IMR-90 (cell line): ENCODE results near the gene ZFX. TPM values are rescaled to one million over a fixed set of nuclear protein-coding genes. Genes with fewer than 3 reads are reported as not detected.

Experiments used
- ATAC-seq: fragments of 200-7000 bp; cut with Tn5 transposase; 2 replicates; pipeline ENCODE4 v1.9.1; 2020; ENCODE audit warnings: low read depth, mild to moderate bottlenecking, moderate library complexity
- BruUV-seq: library from RNA; stranded (reverse); fragments of 400-500 nt; replicated peaks from 2 replicates; lab custom pipeline; 2021; lab: Mats Ljungman, UMichigan
- CTCF ChIA-PET: fragments of 300-600 bp; formaldehyde crosslinking; extraction: SDS; loops from one replicate; lab custom pipeline; 2021; ENCODE audit warnings: antibody characterized with exemption; lab: Yijun Ruan, JAX
- POLR2A ChIA-PET: fragments of 300-600 bp; sonication (Branson Sonifier 250); formaldehyde crosslinking; loops from one replicate; lab custom pipeline; 2022; ENCODE audit warnings: antibody characterized with exemption; ENCODE audit not compliant: unreplicated experiment; lab: Charles Lee
- DNase-seq: peaks from one replicate; pipeline ENCODE4 v3.0.0; 2013
- H2AFZ ChIP-seq: replicated peaks from 2 replicates; pipeline ENCODE3; 2013; ENCODE audit warnings: low read length, mild to moderate bottlenecking; ENCODE audit not compliant: poor library complexity
- H2AK5ac ChIP-seq: 2 replicates; pipeline ENCODE4 v1.6.1; 2013; ENCODE audit warnings: low read depth, low read length, inconsistent platforms
- H2AK9ac ChIP-seq: replicated peaks from 2 replicates; pipeline ENCODE3; 2013; ENCODE audit warnings: mild to moderate bottlenecking, low read depth, low read length, moderate library complexity; ENCODE audit not compliant: poor library complexity
- H2BK120ac ChIP-seq: 2 replicates; pipeline ENCODE4 v1.6.1; 2013; ENCODE audit warnings: low read depth, low read length, inconsistent platforms
- H2BK15ac ChIP-seq: 3 replicates; pipeline ENCODE4 v1.6.1; 2013; ENCODE audit warnings: low read depth, low read length, inconsistent platforms
- H2BK20ac ChIP-seq: 2 replicates; pipeline ENCODE4 v1.6.1; 2013; ENCODE audit warnings: low read depth, mild to moderate bottlenecking, inconsistent platforms, low read length, moderate library complexity
- H2BK5ac ChIP-seq: 2 replicates; pipeline ENCODE4 v1.6.1; 2013; ENCODE audit warnings: mild to moderate bottlenecking, low read depth, low read length, inconsistent platforms; ENCODE audit not compliant: poor library complexity, severe bottlenecking
- H3K14ac ChIP-seq: replicated peaks from 2 replicates; pipeline ENCODE4 v1.6.1; 2013; ENCODE audit warnings: low read depth, low read length, inconsistent platforms
- H3K18ac ChIP-seq: 2 replicates; pipeline ENCODE4 v1.6.1; 2013; ENCODE audit warnings: low read depth, low read length, control low read depth
- H3K23ac ChIP-seq: 2 replicates; pipeline ENCODE4 v1.6.1; 2013; ENCODE audit warnings: low read depth, low read length, inconsistent platforms
- H3K27ac ChIP-seq: 2 replicates; pipeline ENCODE4 v1.5.1; 2013; ENCODE audit warnings: mild to moderate bottlenecking, control low read depth, low read length; ENCODE audit not compliant: insufficient read depth
- H3K27me3 ChIP-seq: 2 replicates; pipeline ENCODE4 v1.6.1; 2013; ENCODE audit warnings: low read length; ENCODE audit not compliant: control insufficient read depth, insufficient read depth
- H3K36me3 ChIP-seq: 2 replicates; pipeline ENCODE4 v1.6.1; 2013; ENCODE audit warnings: low read length, mixed read lengths; ENCODE audit not compliant: control insufficient read depth, insufficient read depth
- H3K4ac ChIP-seq: 2 replicates; pipeline ENCODE4 v1.6.1; 2013; ENCODE audit warnings: low read depth, low read length, inconsistent platforms
- H3K4me1 ChIP-seq: 2 replicates; pipeline ENCODE4 v1.6.1; 2013; ENCODE audit warnings: low read length, mixed read lengths; ENCODE audit not compliant: control insufficient read depth, insufficient read depth
- H3K4me2 ChIP-seq: 2 replicates; pipeline ENCODE4 v1.6.1; 2013; ENCODE audit warnings: low read depth, mild to moderate bottlenecking, control low read depth, low read length, moderate library complexity
- H3K4me3 ChIP-seq: 2 replicates; pipeline ENCODE4 v1.5.1; 2013; ENCODE audit warnings: low read depth, mild to moderate bottlenecking, control low read depth, low read length, moderate library complexity; ENCODE audit not compliant: insufficient read depth
- H3K56ac ChIP-seq: 2 replicates; pipeline ENCODE4 v1.6.1; 2013; ENCODE audit warnings: low read length, inconsistent platforms; ENCODE audit not compliant: insufficient read depth; ENCODE audit errors: extremely low read depth
- H3K79me1 ChIP-seq, 2 experiments: 2 replicates each; pipeline ENCODE4 v1.6.1; 2013; ENCODE audit warnings: low read length in 2 of 2, inconsistent platforms in 1 of 2, low read depth in 1 of 2
- H3K9ac ChIP-seq: 2 replicates; pipeline ENCODE4 v1.6.1; 2013; ENCODE audit warnings: low read depth, low read length, control low read depth
- H3K9me1 ChIP-seq: 2 replicates; pipeline ENCODE4 v1.6.1; 2013; ENCODE audit warnings: low read length, inconsistent platforms; ENCODE audit not compliant: insufficient read depth
- H3K9me3 ChIP-seq: 2 replicates; pipeline ENCODE4 v1.6.1; 2013; ENCODE audit warnings: low read length; ENCODE audit not compliant: control insufficient read depth, insufficient read depth
- H4K20me1 ChIP-seq: 2 replicates; pipeline ENCODE4 v1.6.1; 2013; ENCODE audit warnings: low read length, inconsistent platforms; ENCODE audit not compliant: insufficient read depth
- H4K5ac ChIP-seq: 2 replicates; pipeline ENCODE4 v1.6.1; 2013; ENCODE audit warnings: mild to moderate bottlenecking, low read depth, low read length, control low read depth
- H4K8ac ChIP-seq, 2 experiments: 2 replicates each; pipeline ENCODE4 v1.6.1; 2013; ENCODE audit warnings: low read depth in 2 of 2, low read length in 2 of 2, control low read depth in 1 of 2, inconsistent platforms in 1 of 2
- H4K91ac ChIP-seq: 2 replicates; pipeline ENCODE4 v1.6.1; 2013; ENCODE audit warnings: low read depth, low read length, inconsistent platforms; ENCODE audit not compliant: insufficient read depth
- BHLHE40 ChIP-seq: fragments of 150-350 bp; IDR thresholded peaks from 2 replicates; pipeline ENCODE4 v1.6.1; 2016; ENCODE audit warnings: mild to moderate bottlenecking, low read depth, low read length
- CEBPB ChIP-seq: IDR thresholded peaks from 2 replicates; pipeline ENCODE4 v1.6.1; 2012; ENCODE audit warnings: low read depth, low read length, improper control_type of control experiment
- CHD1 ChIP-seq: IDR thresholded peaks from 2 replicates; pipeline ENCODE4 v1.6.1; 2012; ENCODE audit warnings: low read depth, low read length, improper control_type of control experiment
- CTCF ChIP-seq: conservative IDR thresholded peaks from 2 replicates; pipeline ENCODE4 v1.5.1; 2012; ENCODE audit warnings: mild to moderate bottlenecking, low read depth, low read length, improper control_type of control experiment
- ELK1 ChIP-seq: fragments of 150-350 bp; IDR thresholded peaks from 2 replicates; pipeline ENCODE4 v1.6.1; 2016; ENCODE audit warnings: low read depth, mild to moderate bottlenecking, low read length, moderate library complexity, borderline replicate concordance
- FOS ChIP-seq: fragments of 150-350 bp; IDR thresholded peaks from 2 replicates; pipeline ENCODE4 v1.6.1; 2016; ENCODE audit warnings: low read depth, low read length
- MAFK ChIP-seq: IDR thresholded peaks from 2 replicates; pipeline ENCODE4 v1.6.1; 2012; ENCODE audit warnings: low read depth, low read length, improper control_type of control experiment
- MAZ ChIP-seq: IDR thresholded peaks from 2 replicates; pipeline ENCODE4 v1.6.1; 2012; ENCODE audit warnings: low read depth, mild to moderate bottlenecking, low read length, improper control_type of control experiment, moderate library complexity, borderline replicate concordance
- MXI1 ChIP-seq: IDR thresholded peaks from 2 replicates; pipeline ENCODE4 v1.6.1; 2012; ENCODE audit warnings: low read depth, mild to moderate bottlenecking, low read length, moderate library complexity, borderline replicate concordance
- NFE2L2 ChIP-seq: fragments of 150-350 bp; IDR thresholded peaks from 2 replicates; pipeline ENCODE4 v1.6.1; 2016; ENCODE audit warnings: low read depth, mild to moderate bottlenecking, low read length
- POLR2A ChIP-seq: IDR thresholded peaks from 2 replicates; pipeline ENCODE4 v1.6.1; 2012; ENCODE audit warnings: mild to moderate bottlenecking, low read depth, low read length
- RAD21 ChIP-seq: IDR thresholded peaks from 2 replicates; pipeline ENCODE4 v1.6.1; 2012; ENCODE audit warnings: low read length, improper control_type of control experiment
- RCOR1 ChIP-seq: IDR thresholded peaks from 2 replicates; pipeline ENCODE4 v1.6.1; 2012; ENCODE audit warnings: mild to moderate bottlenecking, low read length, improper control_type of control experiment; ENCODE audit not compliant: insufficient replicate concordance
- RFX5 ChIP-seq: IDR thresholded peaks from 2 replicates; pipeline ENCODE4 v1.8.0; 2012; ENCODE audit warnings: low read depth, mild to moderate bottlenecking, low read length, moderate library complexity
- SMC3 ChIP-seq: fragments of 150-350 bp; IDR thresholded peaks from 2 replicates; pipeline ENCODE4 v1.6.1; 2016; ENCODE audit warnings: low read depth, mild to moderate bottlenecking, antibody characterized with exemption, low read length, moderate library complexity
- USF2 ChIP-seq: fragments of 150-350 bp; IDR thresholded peaks from 2 replicates; pipeline ENCODE4 v1.6.1; 2017; ENCODE audit warnings: mild to moderate bottlenecking, antibody characterized with exemption, low read length, low read depth
- WGBS, 2 experiments: methylation state at CpG; one replicate each; pipeline versions ENCODE4 v1.1.5 to v1.1.7; 2013; ENCODE audit warnings: missing lambda C conversion rate in 2 of 2; ENCODE audit not compliant: insufficient read length in 1 of 2; ENCODE audit errors: extremely low coverage in 2 of 2; 5-methylcytosine and 5-hydroxymethylcytosine counted together
- dilution Hi-C: fragments of 300-500 bp; cut with HindIII; formaldehyde crosslinking; loops from one replicate; pipeline ENCODE4 v1.14.3; 2018; ENCODE audit warnings: low sequenced_read_pairs; ENCODE audit not compliant: unreplicated experiment
- in situ Hi-C: fragments of 300-500 bp; cut with MboI; formaldehyde crosslinking; loops from 3 replicates; pipeline ENCODE4 v1.14.3; 2019; ENCODE audit warnings: low sequenced_read_pairs, inconsistent platforms, mixed read lengths
- intact Hi-C: fragments of 100-400 bp; cut with micrococcal nuclease; formaldehyde crosslinking; loops from 2 replicates; pipeline ENCODE4 v1.10.0; 2022
- polyA plus RNA-seq, 3 experiments: library from polyadenylated mRNA; depleted of rRNA; stranded (reverse); fragments of >200 nt; gene quantifications; 2 replicates each; pipeline ENCODE4 v1.2.3, GENCODE V29; 2012; ENCODE audit warnings: low replicate concordance in 1 of 3
- total RNA-seq: library from RNA; depleted of rRNA; stranded (reverse); fragments of >200 nt; gene quantifications from 2 replicates; pipeline ENCODE4 v1.2.3, GENCODE V29; 2012

The ZFX gene
- total and polyA plus RNA-seq, 2 of the 4 experiments (the other 2 are of a cell fraction), result 16.0 to 99.3 TPM

GRCh38 chrX:24248042-24248441 lies 98.5 kb downstream of the ZFX start:
- Histone ChIP-seq H2BK5ac (no peak overlapping the region), H3K9me1 (peaks cover 2% of the 10 kb centered on the region; the same call in 1 of the 2 replicates), H3K4me3 (no peak overlapping the region), H3K9me3 (no peaks in the 10 kb centered on the region), H3K4me1 (no peaks in the 10 kb centered on the region), H4K91ac (no peak overlapping the region), H3K9ac (no peak overlapping the region), H3K23ac (no peak overlapping the region), H2BK20ac (no peak overlapping the region), H3K79me1 (no peaks in the 10 kb centered on the region), H4K8ac (no peak overlapping the region), H2BK15ac (no peak overlapping the region), H3K27ac (no peak overlapping the region), H4K5ac (no peak overlapping the region), H3K36me3 (no peaks in the 10 kb centered on the region), H2AFZ (no peak overlapping the region), H2BK120ac (no peak overlapping the region), H3K14ac (no peak overlapping the region), H3K27me3 (peaks cover 16% of the 10 kb centered on the region), H3K56ac (no peak overlapping the region), H3K4ac (no peak overlapping the region), H2AK9ac (no peak overlapping the region), H3K4me2 (no peak overlapping the region), H2AK5ac (no peak overlapping the region), H3K18ac (no peak overlapping the region), H4K20me1 (no peaks in the 10 kb centered on the region)
- ATAC-seq (no peak), DNase-seq (no peak)
- no peak for TF ChIP-seq ELK1
- TF ChIP-seq MAFK, result no peak
- no peak for TF ChIP-seq MAZ
- no peak for TF ChIP-seq RCOR1
- no peak for TF ChIP-seq RAD21
- TF ChIP-seq CHD1, result no peak
- TF ChIP-seq SMC3, result no peak
- no peak for TF ChIP-seq USF2
- TF ChIP-seq NFE2L2, result no peak
- no peak for TF ChIP-seq CEBPB
- no peak for TF ChIP-seq FOS
- TF ChIP-seq POLR2A, result no peak
- no peak for TF ChIP-seq MXI1
- TF ChIP-seq RFX5, result no peak
- TF ChIP-seq BHLHE40, result no peak
- no peak for TF ChIP-seq CTCF
- no TSS peak for BruUV-seq
- intact Hi-C loops, result loop anchor here (10.0 kb wide), 2 partner anchors 343 to 553 kb away; partner anchors contain the start of genes APOO and CXorf58
- dilution Hi-C loops, result no loop called here
- in situ Hi-C loops, result no loop called here
- WGBS, 2 experiments, result no CpG with 5 or more reads among the region's 4 CpGs
- ChIA-PET CTCF (no interaction called here), POLR2A (no interaction called here)
